Loucy (cell line): ENCODE data around the gene APOA4.

Experiments used
- H2AFZ ChIP-seq: fragments of 200-600 bp; sonication (generic); 2 replicates; pipeline ENCODE4 v1.6.0; 2016; ENCODE audit warnings: antibody characterized with exemption, mild to moderate bottlenecking, low read length, moderate library complexity
- H3F3A ChIP-seq: fragments of 200-600 bp; 2 replicates; pipeline ENCODE4 v1.6.0; 2016; ENCODE audit warnings: antibody characterized with exemption, low read depth, mild to moderate bottlenecking
- H3K27me3 ChIP-seq: fragments of 200-600 bp; sonication (generic); 2 replicates; pipeline ENCODE4 v1.6.1; 2014; ENCODE audit warnings: low read length, mild to moderate bottlenecking; ENCODE audit not compliant: insufficient read depth, poor library complexity, severe bottlenecking
- H3K36me3 ChIP-seq: fragments of 200-600 bp; sonication (generic); 2 replicates; pipeline ENCODE4 v1.6.1; 2016; ENCODE audit warnings: low read length; ENCODE audit not compliant: insufficient read depth
- H3K4me1 ChIP-seq: fragments of 200-600 bp; sonication (generic); 2 replicates; pipeline ENCODE4 v1.5.1; 2014; ENCODE audit warnings: low read length, mild to moderate bottlenecking; ENCODE audit not compliant: insufficient read depth, poor library complexity, severe bottlenecking
- H3K4me2 ChIP-seq: fragments of 200-600 bp; sonication (generic); 2 replicates; pipeline ENCODE4 v1.6.0; 2014; ENCODE audit warnings: antibody characterized with exemption, low read length, low read depth, mild to moderate bottlenecking; ENCODE audit not compliant: poor library complexity, severe bottlenecking
- H3K4me3 ChIP-seq: fragments of 200-600 bp; sonication (generic); 2 replicates; pipeline ENCODE4 v1.5.1; 2014; ENCODE audit warnings: low read length, mild to moderate bottlenecking, mixed read lengths; ENCODE audit not compliant: poor library complexity, severe bottlenecking
- H3K79me2 ChIP-seq: fragments of 200-600 bp; sonication (generic); 2 replicates; pipeline ENCODE4 v1.6.1; 2014; ENCODE audit warnings: low read length; ENCODE audit not compliant: insufficient read depth
- H3K9ac ChIP-seq: fragments of 200-600 bp; sonication (generic); 2 replicates; pipeline ENCODE4 v1.6.0; 2014; ENCODE audit warnings: mild to moderate bottlenecking, low read depth, low read length, moderate library complexity; ENCODE audit not compliant: poor library complexity, severe bottlenecking
- H3K9me2 ChIP-seq: fragments of 200-600 bp; sonication (generic); replicated peaks from 2 replicates; pipeline ENCODE4 v1.6.1; 2016; ENCODE audit warnings: low read depth, low read length, mixed read lengths
- H3K9me3 ChIP-seq: fragments of 200-600 bp; sonication (generic); 2 replicates; pipeline ENCODE4 v1.6.1; 2014; ENCODE audit warnings: mild to moderate bottlenecking, antibody characterized with exemption, low read length, low read depth; ENCODE audit not compliant: insufficient read depth
- H4K20me1 ChIP-seq: fragments of 200-600 bp; sonication (generic); 2 replicates; pipeline ENCODE4 v1.6.0; 2014; ENCODE audit warnings: antibody characterized with exemption, low read length, mild to moderate bottlenecking; ENCODE audit not compliant: insufficient read depth, poor library complexity, severe bottlenecking
- CTCF ChIP-seq: fragments of 200-600 bp; sonication (generic); conservative IDR thresholded peaks from 2 replicates; pipeline ENCODE4 v1.5.1; 2014; ENCODE audit warnings: mild to moderate bottlenecking, antibody characterized with exemption, low read length
- EZH2phosphoT487 ChIP-seq: fragments of 200-600 bp; IDR thresholded peaks from 2 replicates; pipeline ENCODE4 v1.6.1; 2018; ENCODE audit warnings: antibody characterized with exemption, mild to moderate bottlenecking, moderate library complexity, borderline replicate concordance

Gene APOA4

GRCh38 chr11:116856423-116856822 lies 33.3 kb upstream of the APOA4 start:
- peaks cover 31% of the 10 kb centered on the region; the same call in 1 of the 2 replicates for H3K36me3 ChIP-seq
- H3K4me2 ChIP-seq: no peak overlapping the region
- no peaks in the 10 kb centered on the region for H3K27me3 ChIP-seq
- no peak overlapping the region for H2AFZ ChIP-seq
- TF ChIP-seq EZH2phosphoT487: no peak
- no peak for TF ChIP-seq CTCF
- no peak overlapping the region for H3K4me3 ChIP-seq
- H4K20me1 ChIP-seq: no peaks in the 10 kb centered on the region
- peaks cover 18% of the 10 kb centered on the region for H3F3A ChIP-seq
- no peaks in the 10 kb centered on the region for H3K79me2 ChIP-seq
- no peak overlapping the region for H3K9ac ChIP-seq
- no peaks in the 10 kb centered on the region for H3K9me2 ChIP-seq
- no peaks in the 10 kb centered on the region for H3K9me3 ChIP-seq
- H3K4me1 ChIP-seq: peaks cover 56% of the 10 kb centered on the region

- Histone ChIP-seq H3K9me2 (no peaks in the 10 kb centered on the region), H3F3A (peaks cover 24% of the 10 kb centered on the region), H3K9ac (peak overlapping the region; percentile 62), H4K20me1 (no peaks in the 10 kb centered on the region), H3K4me1 (peaks cover 60% of the 10 kb centered on the region), H3K4me3 (no peak overlapping the region), H3K36me3 (peaks cover 22% of the 10 kb centered on the region; the same call in 1 of the 2 replicates), H3K9me3 (no peaks in the 10 kb centered on the region), H2AFZ (no peak overlapping the region), H3K4me2 (peak overlapping the region; percentile 19), H3K79me2 (no peaks in the 10 kb centered on the region), H3K27me3 (no peaks in the 10 kb centered on the region)
- no peak for TF ChIP-seq CTCF
- no peak for TF ChIP-seq EZH2phosphoT487
Measured at GRCh38 chr11:116855413-116855812, 32.3 kb upstream of the APOA4 start.

GRCh38 chr11:116853461-116854073 lies 30.5 kb upstream of the APOA4 start:
- H3K27me3 ChIP-seq: no peaks in the 10 kb centered on the region
- H3K79me2 ChIP-seq: no peaks in the 10 kb centered on the region
- no peaks in the 10 kb centered on the region for H3K9me3 ChIP-seq
- H3K9ac ChIP-seq: peak overlapping the region; percentile 85
- peak overlapping the region; percentile 93 for H3K4me2 ChIP-seq
- H3K36me3 ChIP-seq: peaks cover 17% of the 10 kb centered on the region; the same call in 1 of the 2 replicates
- peaks cover 24% of the 10 kb centered on the region for H3F3A ChIP-seq
- no peaks in the 10 kb centered on the region for H3K9me2 ChIP-seq
- H3K4me1 ChIP-seq: peaks cover 77% of the 10 kb centered on the region
- H4K20me1 ChIP-seq: no peaks in the 10 kb centered on the region
- H2AFZ ChIP-seq: no peak overlapping the region; the same call in 1 of the 2 replicates
- TF ChIP-seq EZH2phosphoT487: no peak
- no peak for TF ChIP-seq CTCF
- peak overlapping the region; percentile 60 for H3K4me3 ChIP-seq
